ENCODE results near the gene COLQ. TPM values are rescaled to one million over a fixed set of nuclear protein-coding genes. Genes with fewer than 3 reads are reported as not detected.
"Not testable (repeated sequence)": the region's sequence is repeated elsewhere in the genome, so short reads cannot be mapped to it uniquely, and the experiment has no call there.

COLQ gene
- total RNA-seq, 1 experiment from 2014 or later, result 0.44 TPM

GRCh38 chr3:15488002-15488401, 33.5 kb downstream of the COLQ start:
- TF ChIP-seq CTCF (IDR thresholded peaks at IDR 0.05; ENCODE audit: unreplicated experiment), result no peak
- no TSS peak for BruUV-seq (replicated peaks)
- no peaks in the 10 kb centered on the region for H3K36me3 Mint-ChIP-seq (ENCODE audit: insufficient read depth, unreplicated experiment)
- no peak for DNase-seq (ENCODE audit: unreplicated experiment)
- no peak overlapping the region for H3K27ac Mint-ChIP-seq (ENCODE audit: low read depth, unreplicated experiment)
- ChIA-PET POLR2A (no interaction called here), CTCF (interaction anchor here (0.9 kb wide), 1 partner anchor 13 kb away, joined by 4 read pairs; no protein-coding TSS in a partner anchor)
- no peak overlapping the region for H3K4me3 Mint-ChIP-seq (ENCODE audit: unreplicated experiment)
- peaks cover 22% of the 10 kb centered on the region for H3K27me3 Mint-ChIP-seq (ENCODE audit: insufficient read depth, unreplicated experiment)
- no peaks in the 10 kb centered on the region for H3K4me1 Mint-ChIP-seq (ENCODE audit: insufficient read depth, unreplicated experiment)
- H3K9me3 Mint-ChIP-seq (ENCODE audit: unreplicated experiment), result no peaks in the 10 kb centered on the region
- intact Hi-C loops (cut with micrococcal nuclease), result no loop called here

- Mint-ChIP-seq H3K4me3 (ENCODE audit: unreplicated experiment) (no peak overlapping the region), H3K9me3 (ENCODE audit: unreplicated experiment) (no peaks in the 10 kb centered on the region), H3K27me3 (ENCODE audit: insufficient read depth, unreplicated experiment) (peaks cover 32% of the 10 kb centered on the region), H3K27ac (ENCODE audit: low read depth, unreplicated experiment) (no peak overlapping the region), H3K36me3 (ENCODE audit: insufficient read depth, unreplicated experiment) (no peaks in the 10 kb centered on the region), H3K4me1 (ENCODE audit: insufficient read depth, unreplicated experiment) (no peaks in the 10 kb centered on the region)
- BruUV-seq (replicated peaks), result no TSS peak
- DNase-seq (ENCODE audit: unreplicated experiment), result no peak
- intact Hi-C loops (cut with micrococcal nuclease), result no loop called here
- CTCF ChIA-PET, result no interaction called here
- no peak for TF ChIP-seq CTCF (IDR thresholded peaks at IDR 0.05; ENCODE audit: unreplicated experiment)
- POLR2A ChIA-PET, result no interaction called here
Observed at GRCh38 chr3:15486979-15487378, 34.5 kb downstream of the COLQ start.

- intact Hi-C loops (cut with micrococcal nuclease), result no loop called here
- no peak for TF ChIP-seq CTCF (IDR thresholded peaks at IDR 0.05; ENCODE audit: unreplicated experiment)
- POLR2A ChIA-PET, result no interaction called here
- no peak for DNase-seq (ENCODE audit: unreplicated experiment)
- CTCF ChIA-PET, result interaction anchor here (0.6 kb wide), 1 partner anchor 1644 kb away, joined by 3 read pairs; no protein-coding TSS in a partner anchor
- H3K4me3 Mint-ChIP-seq (ENCODE audit: unreplicated experiment), result no peak overlapping the region
- H3K9me3 Mint-ChIP-seq (ENCODE audit: unreplicated experiment), result no peaks in the 10 kb centered on the region
- no peaks in the 10 kb centered on the region for H3K36me3 Mint-ChIP-seq (ENCODE audit: insufficient read depth, unreplicated experiment)
- H3K27ac Mint-ChIP-seq (ENCODE audit: low read depth, unreplicated experiment), result no peak overlapping the region
- H3K27me3 Mint-ChIP-seq (ENCODE audit: insufficient read depth, unreplicated experiment), result peaks cover 41% of the 10 kb centered on the region
- no peaks in the 10 kb centered on the region for H3K4me1 Mint-ChIP-seq (ENCODE audit: insufficient read depth, unreplicated experiment)
- BruUV-seq (replicated peaks), result no TSS peak
Observed at GRCh38 chr3:15486020-15486419, 35.5 kb downstream of the COLQ start.

GRCh38 chr3:15484551-15484950, 37.0 kb downstream of the COLQ start:
- H3K4me1 Mint-ChIP-seq (ENCODE audit: insufficient read depth, unreplicated experiment); H3K4me3 Mint-ChIP-seq (ENCODE audit: unreplicated experiment); BruUV-seq (replicated peaks); H3K9me3 Mint-ChIP-seq (ENCODE audit: unreplicated experiment); H3K36me3 Mint-ChIP-seq (ENCODE audit: insufficient read depth, unreplicated experiment); CTCF ChIA-PET; DNase-seq (ENCODE audit: unreplicated experiment); intact Hi-C loops (cut with micrococcal nuclease); H3K27ac Mint-ChIP-seq (ENCODE audit: low read depth, unreplicated experiment); POLR2A ChIA-PET: not testable (repeated sequence)
- peaks cover 42% of the 10 kb centered on the region for H3K27me3 Mint-ChIP-seq (ENCODE audit: insufficient read depth, unreplicated experiment)
